Stimulated activated CD4-positive, alpha-beta T cell treated with anti-CD3 and anti-CD28 coated beads, TNF-alpha, amount 100 ng/mL, for 24 hours (primary cell): ENCODE data around the gene TAP1.
"Not testable (repeated sequence)": the region's sequence is repeated elsewhere in the genome, so short reads cannot be mapped to it uniquely, and the experiment has no call there.

Source experiments
- DNase-seq, 3 experiments: peaks; one replicate each; pipeline ENCODE4 v3.0.0-alpha.2; 2020; ENCODE audit warnings: low read depth in 3 of 3

The TAP1 gene

DNA sequence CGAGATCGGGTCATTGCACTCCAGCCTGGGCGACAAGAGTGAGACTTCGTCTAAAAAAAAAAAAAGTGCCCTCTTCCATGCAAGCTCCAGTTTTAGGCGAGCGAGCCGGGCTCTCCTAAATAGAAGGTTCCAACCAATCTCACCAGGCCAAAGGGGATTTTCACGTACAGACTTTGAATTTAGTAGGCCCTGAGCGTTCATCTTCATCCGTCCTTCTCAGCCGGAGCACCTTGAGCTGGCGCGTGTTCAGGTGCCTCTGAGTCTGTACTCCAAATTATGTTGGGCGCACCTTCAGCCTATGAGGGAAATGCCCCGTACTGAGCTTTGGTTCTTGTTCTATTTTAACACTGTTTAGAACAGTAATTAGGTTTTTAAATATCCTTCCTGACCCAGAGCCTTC is 14.1 kb downstream of the TAP1 start:
- DNase-seq = no peak

DNA sequence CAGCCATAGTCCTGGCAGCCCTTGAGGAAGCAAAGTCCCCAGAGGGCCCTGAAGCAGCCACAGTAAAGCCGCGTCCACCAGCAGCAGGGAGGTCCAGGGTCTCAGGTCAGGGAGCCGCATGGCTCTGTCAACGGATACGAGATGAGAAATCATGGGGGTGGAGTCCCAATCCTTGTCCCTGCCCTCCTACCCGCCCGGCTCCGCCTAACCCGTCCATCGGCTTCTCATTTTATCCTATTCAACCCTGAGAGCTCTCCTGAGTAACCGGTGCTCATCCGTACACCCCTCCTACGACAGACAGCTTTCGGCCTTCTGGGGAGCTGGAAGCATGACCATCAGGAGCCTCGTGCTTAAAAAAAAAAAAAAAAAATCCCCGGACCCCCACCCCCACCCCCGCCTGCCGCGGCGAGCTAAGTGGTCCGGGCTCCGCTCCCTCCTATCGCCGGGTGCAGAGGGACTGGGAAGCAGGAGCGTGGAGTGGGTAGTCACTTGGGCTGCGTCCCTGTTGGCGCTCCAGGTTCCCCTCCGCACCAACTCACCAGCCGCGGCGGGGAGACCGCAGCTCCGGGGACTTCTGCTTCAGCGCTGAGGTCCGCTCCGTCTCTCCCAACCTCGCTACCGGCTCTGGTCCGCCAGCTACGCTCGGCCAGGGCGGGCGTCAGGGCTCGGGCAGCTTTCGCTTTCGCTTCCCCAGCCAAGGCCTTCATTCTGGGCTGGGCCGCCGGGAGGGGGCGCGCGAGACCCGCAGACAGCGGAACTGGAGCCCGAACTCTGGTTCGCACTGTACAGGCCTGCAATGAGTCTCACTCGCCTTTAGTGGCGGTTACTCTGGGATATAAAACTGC is 15.2 kb downstream of the TAP1 start, which contains the start of gene TAP2:
Gene TAP2, minus strand, starts transcription at position 626 of the 845 bp plus-strand sequence. Its CDS starts 506 bp downstream, at position 120.
- peak; percentile 95 to 97 (median 96) for DNase-seq

- DNase-seq = no peak
Observed at GRCh38 chr6:32837651-32838113, 15.8 kb downstream of the TAP1 start.

- DNase-seq = no peak
Observed at GRCh38 chr6:32836873-32837272, 16.6 kb downstream of the TAP1 start.

- DNase-seq = no peak
Observed at GRCh38 chr6:32835167-32835893, 18.2 kb downstream of the TAP1 start.

GRCh38 chr6:32833664-32834063 is 19.8 kb downstream of the TAP1 start:
- no peak for DNase-seq

GRCh38 chr6:32832535-32832934 is 21.0 kb downstream of the TAP1 start:
- no peak for DNase-seq

DNA sequence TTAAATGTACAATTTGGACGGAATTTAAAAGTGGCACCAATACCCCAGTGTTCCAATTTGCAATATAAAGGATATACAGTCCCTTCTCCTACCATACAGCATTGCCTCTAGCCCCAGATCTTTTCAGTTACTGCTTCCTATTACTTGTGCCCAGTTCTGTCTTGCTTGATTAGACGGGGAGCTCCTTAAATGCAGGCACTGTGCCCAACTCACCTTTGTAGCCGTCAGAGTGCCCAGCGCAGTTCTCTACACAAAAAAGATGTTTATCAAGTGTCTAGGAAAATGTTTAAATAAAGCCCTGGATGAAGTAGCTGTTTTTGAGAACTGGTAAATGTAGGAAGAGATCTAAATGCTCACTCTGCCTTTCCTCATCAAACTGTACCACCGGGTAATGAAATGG is 22.6 kb downstream of the TAP1 start:
- DNase-seq = no peak

DNA sequence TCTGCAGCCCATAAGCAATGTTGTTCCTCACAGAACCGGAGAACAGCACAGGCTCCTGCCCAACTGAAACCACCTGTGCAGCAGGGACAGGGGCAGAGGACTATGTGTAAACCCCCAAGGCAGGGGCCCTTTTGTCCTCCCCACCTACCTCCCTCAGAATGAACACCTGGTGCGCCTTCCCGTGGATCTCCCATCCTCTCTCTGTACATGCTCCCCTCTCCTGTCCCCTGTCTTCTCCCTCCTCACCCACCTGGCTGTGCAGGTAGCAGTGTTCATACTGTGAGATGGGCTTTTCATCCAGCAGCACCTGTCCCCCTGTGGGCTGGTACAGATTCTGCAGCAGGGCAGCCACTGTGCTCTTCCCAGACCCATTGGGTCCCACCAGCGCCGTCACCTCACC is 23.5 kb downstream of the TAP1 start:
- DNase-seq = no peak

DNA sequence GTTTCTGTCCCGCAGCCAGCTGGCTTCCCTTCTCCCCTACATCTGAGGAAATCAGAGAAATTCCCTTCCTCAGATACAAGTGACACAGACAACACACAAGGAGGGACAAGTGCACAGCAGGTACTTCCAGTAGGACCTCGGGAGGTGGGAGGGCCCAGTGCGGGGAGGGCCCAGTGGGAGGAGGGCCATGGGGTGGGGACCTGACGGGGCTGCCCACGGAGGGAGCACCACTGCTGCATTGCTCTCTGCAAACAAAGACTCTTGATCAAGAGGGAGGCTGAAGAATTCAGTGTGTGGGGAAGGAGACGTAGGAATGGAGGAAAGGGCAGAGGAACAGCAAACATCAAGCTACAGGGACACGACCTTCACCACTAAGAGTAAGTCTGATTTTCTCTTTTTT is 24.0 kb downstream of the TAP1 start:
- no peak for DNase-seq

DNA sequence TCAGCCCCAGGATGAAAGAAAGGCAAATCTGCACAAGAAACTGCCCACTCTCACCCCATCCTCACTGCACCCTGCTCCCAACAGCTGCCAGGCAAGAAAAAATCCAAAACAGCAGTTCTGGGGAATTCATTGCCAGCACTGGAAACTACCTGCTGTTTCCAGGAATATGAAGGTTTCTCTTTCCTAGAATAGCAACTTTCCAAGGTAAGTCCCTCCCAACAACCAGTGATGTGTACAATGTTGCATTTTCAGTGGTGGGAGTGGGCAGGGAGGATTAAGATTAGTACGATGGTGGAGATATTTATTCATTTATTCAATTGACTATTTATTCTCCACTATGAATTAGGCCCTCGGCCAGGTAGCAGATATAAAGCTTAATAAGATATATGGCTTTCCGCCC is 26.5 kb downstream of the TAP1 start:
- no peak for DNase-seq

GRCh38 chr6:32825966-32826365 is 27.5 kb downstream of the TAP1 start:
- DNase-seq = no peak

DNA sequence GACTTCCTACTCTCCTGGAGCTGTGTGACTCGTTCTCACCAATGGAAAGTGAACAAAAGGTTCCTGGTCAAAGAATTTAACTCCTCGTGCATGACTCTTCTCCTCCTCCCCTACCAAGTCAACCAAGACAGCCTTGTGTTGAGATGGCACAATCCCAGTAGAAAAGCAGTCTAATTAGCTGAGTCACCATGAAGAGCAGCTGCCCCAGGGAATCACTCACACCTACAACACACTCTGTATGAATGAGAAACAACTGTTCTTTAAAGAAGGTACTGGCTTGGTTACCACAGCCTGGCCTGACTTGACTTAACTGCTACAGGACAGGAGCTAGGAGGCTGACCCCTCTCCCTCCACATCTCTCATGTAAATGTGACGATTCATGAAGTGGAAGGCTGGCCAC is 33.8 kb downstream of the TAP1 start:
- no peak for DNase-seq

- no peak for DNase-seq
Observed at GRCh38 chr6:32818867-32819266, 34.6 kb downstream of the TAP1 start.

- DNase-seq = no peak
Observed at GRCh38 chr6:32816746-32817204, 36.7 kb downstream of the TAP1 start, which contains the start of gene HLA-DOB. Gene HLA-DOB, minus strand, starts transcription at chr6:32817002. Its CDS starts 51 bp downstream, at chr6:32816951.

DNA sequence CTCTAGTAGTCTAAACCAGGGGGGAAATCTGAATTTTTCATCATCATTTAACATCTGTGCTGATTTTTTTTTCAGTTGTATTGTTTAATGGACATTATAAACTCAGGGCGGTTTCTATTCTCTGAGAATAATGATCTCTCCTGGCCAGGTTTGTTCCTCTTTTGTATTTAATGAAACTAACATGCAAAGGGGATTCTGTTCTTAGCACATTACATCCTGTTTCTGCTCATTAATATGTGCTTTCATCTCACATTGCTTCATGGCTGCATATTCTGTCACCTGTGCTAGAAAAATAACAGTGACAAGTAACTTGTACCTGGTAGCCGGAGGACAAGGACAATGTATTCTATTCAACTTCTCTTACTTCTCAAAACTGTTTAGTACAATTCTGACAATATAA is 37.5 kb downstream of the TAP1 start:
- no peak for DNase-seq

DNA sequence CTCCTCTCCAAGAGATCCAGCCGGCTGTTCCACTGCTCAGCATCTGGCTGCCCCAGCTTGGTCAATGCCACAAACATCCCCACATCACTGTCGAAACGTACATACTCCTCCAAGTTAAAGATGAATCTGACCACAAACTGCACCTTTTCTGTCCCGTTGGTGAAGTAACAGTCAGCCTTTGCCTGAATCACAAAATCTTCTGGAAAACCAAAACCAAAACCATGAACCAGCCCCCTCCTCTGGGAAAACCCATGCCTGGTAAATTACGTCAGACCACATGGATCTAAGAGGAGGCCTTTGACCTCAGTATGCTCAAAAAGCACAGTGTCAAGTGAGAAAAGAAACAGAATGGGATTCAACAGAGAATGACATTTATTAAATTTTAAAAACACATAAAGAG is 38.4 kb downstream of the TAP1 start:
- no peak for DNase-seq

DNA sequence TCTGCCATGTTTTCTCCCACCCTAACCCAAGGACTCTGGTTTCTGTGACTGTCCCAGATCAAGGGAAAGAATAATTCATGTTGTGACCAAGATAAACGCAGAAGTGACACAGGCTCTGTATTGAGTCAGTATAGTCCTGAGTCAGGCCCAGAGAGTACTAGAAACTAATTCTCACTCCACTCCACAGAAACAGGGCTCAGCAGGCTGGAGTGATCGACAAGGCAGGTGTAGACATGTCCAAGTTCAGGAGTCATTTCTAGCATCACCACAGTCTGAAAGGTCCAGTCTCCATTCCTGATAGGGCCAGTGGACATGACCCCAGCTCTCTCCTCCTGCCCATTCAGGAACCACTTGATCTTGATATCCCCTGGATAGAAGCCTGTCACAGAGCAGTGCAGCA is 39.4 kb downstream of the TAP1 start:
- no peak for DNase-seq

GRCh38 chr6:32809171-32809570 is 44.3 kb downstream of the TAP1 start:
- no peak for DNase-seq

GRCh38 chr6:32807020-32807580 is 46.4 kb downstream of the TAP1 start:
- DNase-seq = no peak

- not testable (repeated sequence) for DNase-seq
Observed at GRCh38 chr6:32805404-32805803, 48.1 kb downstream of the TAP1 start.

- DNase-seq = no peak
Observed at GRCh38 chr6:32803416-32803815, 50.1 kb downstream of the TAP1 start.
